ENCODE measurements around the gene PLPPR1. TPM values are rescaled to one million over a fixed set of nuclear protein-coding genes. Genes with fewer than 3 reads are reported as not detected.

The PLPPR1 gene
- total and polyA plus RNA-seq, 5 donors from 2014 or later, result not detected

DNA sequence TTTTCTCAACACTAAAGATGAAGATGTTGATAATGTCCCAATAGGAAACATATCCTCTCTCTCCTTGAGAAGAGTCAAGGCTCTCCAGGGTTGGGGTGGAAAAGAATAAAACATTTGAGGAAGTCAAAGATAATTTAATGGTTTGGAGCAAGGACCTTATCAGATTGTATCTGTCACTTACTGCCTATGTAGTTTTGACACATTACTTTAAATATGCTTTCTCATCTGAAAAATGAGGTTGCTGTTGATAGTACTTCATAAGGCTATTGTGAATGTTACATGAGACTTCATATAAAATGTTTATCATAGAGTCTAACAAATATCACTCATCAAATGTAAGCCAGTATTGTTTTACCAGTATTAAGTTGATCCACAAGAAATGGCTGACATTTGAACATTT lies 307.6 kb downstream of the PLPPR1 start:
- no peaks in the 10 kb centered on the region for H3K4me1 ChIP-seq (ENCODE audit: control insufficient read depth, insufficient read depth, low read length, poor library complexity, severe bottlenecking)
- ATAC-seq (ENCODE audit: low read depth in 2 of 2) (no peak), DNase-seq (no peak)
- H3K36me3 ChIP-seq (ENCODE audit: control insufficient read depth, insufficient read depth, low read length), result no peaks in the 10 kb centered on the region
- Mint-ChIP-seq H3K27me3 (peaks cover 5% of the 10 kb centered on the region), H3K27ac (no peak overlapping the region), H3K4me1 (no peaks in the 10 kb centered on the region), H3K4me3 (no peak overlapping the region), H3K36me3 (no peaks in the 10 kb centered on the region), H3K9me3 (peaks cover 0 to 3% (median 0%) of the 10 kb centered on the region in 7 donors)
- H3K9me3 ChIP-seq (ENCODE audit: control insufficient read depth in 2 of 2, low read length in 2 of 2), result no peaks in the 10 kb centered on the region
- H3K27me3 ChIP-seq (ENCODE audit: control insufficient read depth, insufficient read depth, low read length), result no peaks in the 10 kb centered on the region
- no peak overlapping the region for H3K4me3 ChIP-seq (ENCODE audit: low read depth, low read length)
- H3K27ac ChIP-seq (ENCODE audit: insufficient read depth, low read length, poor library complexity, severe bottlenecking), result no peak overlapping the region

DNA sequence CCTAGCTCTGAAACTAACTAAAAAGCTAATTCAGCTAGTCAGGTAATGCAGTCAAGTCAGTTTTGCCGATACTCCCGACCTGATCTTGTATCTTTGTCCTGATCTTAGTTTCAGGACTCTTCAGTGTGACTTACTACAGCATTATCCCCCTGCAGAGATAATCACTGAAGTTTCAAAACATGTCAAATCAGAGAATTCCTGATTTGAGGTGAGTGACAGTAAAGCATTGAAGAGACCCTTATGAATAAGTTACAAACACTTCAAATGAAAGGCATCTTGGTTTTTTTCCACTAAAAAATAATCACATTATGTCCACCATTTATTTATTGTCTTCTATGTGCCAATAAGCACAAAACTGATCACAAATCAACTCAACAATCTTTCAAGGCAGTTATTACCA lies 308.7 kb downstream of the PLPPR1 start:
- no peak for ATAC-seq (ENCODE audit: low read depth in 2 of 2)
- no peak overlapping the region for H3K27ac ChIP-seq (ENCODE audit: insufficient read depth, low read length, poor library complexity, severe bottlenecking)
- DNase-seq, result no peak

DNA sequence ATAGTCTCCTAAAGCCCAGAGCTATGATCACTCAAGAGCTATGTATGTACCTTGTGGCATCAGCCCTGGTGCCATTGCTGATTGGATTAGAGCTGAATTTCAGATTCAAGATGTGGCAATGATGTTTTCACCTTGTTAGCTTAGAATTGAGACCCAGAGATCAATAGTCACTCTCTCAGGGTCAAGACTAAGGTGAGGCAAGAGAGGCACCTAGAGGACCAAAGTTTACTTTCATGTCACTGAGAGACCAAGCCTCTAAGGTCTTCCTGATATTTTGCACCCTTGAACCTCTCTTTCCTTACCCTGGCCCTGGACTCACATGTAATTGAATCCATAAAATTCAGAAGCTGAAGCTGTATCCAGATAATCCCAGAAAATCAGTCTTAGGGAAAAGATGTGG lies 313.4 kb downstream of the PLPPR1 start:
- Histone ChIP-seq H3K36me3 (ENCODE audit: control insufficient read depth, insufficient read depth, low read length) (no peaks in the 10 kb centered on the region), H3K9me3 (ENCODE audit: control insufficient read depth in 2 of 2, low read length in 2 of 2) (no peaks in the 10 kb centered on the region), H3K27ac (ENCODE audit: insufficient read depth, low read length, poor library complexity, severe bottlenecking) (no peak overlapping the region), H3K4me3 (ENCODE audit: low read depth, low read length) (no peak overlapping the region), H3K4me1 (ENCODE audit: control insufficient read depth, insufficient read depth, low read length, poor library complexity, severe bottlenecking) (no peaks in the 10 kb centered on the region), H3K27me3 (ENCODE audit: control insufficient read depth, insufficient read depth, low read length) (no peaks in the 10 kb centered on the region)
- no peak overlapping the region for H3K4me3 Mint-ChIP-seq
- no peaks in the 10 kb centered on the region for H3K4me1 Mint-ChIP-seq
- peaks cover 0 to 5% (median 0%) of the 10 kb centered on the region in 7 donors for H3K9me3 Mint-ChIP-seq
- H3K27ac Mint-ChIP-seq, result no peak overlapping the region
- DNase-seq (no peak), ATAC-seq (ENCODE audit: low read depth in 2 of 2) (no peak)
- H3K27me3 Mint-ChIP-seq, result peaks cover 28% of the 10 kb centered on the region
- H3K36me3 Mint-ChIP-seq, result no peaks in the 10 kb centered on the region

More for the DNA sequence above, 308.7 kb downstream of the PLPPR1 start:
- H3K36me3 Mint-ChIP-seq, result no peaks in the 10 kb centered on the region
- H3K4me3 Mint-ChIP-seq, result no peak overlapping the region
- no peaks in the 10 kb centered on the region for H3K36me3 ChIP-seq (ENCODE audit: control insufficient read depth, insufficient read depth, low read length)
- no peaks in the 10 kb centered on the region for H3K9me3 ChIP-seq (ENCODE audit: control insufficient read depth in 2 of 2, low read length in 2 of 2)
- no peak overlapping the region for H3K27ac Mint-ChIP-seq
- H3K4me3 ChIP-seq (ENCODE audit: low read depth, low read length), result no peak overlapping the region
- H3K9me3 Mint-ChIP-seq, result peaks cover 0 to 3% (median 0%) of the 10 kb centered on the region in 7 donors
- H3K27me3 ChIP-seq (ENCODE audit: control insufficient read depth, insufficient read depth, low read length), result no peaks in the 10 kb centered on the region
- H3K4me1 Mint-ChIP-seq, result no peaks in the 10 kb centered on the region
- no peaks in the 10 kb centered on the region for H3K4me1 ChIP-seq (ENCODE audit: control insufficient read depth, insufficient read depth, low read length, poor library complexity, severe bottlenecking)
- H3K27me3 Mint-ChIP-seq, result peaks cover 11% of the 10 kb centered on the region

DNA sequence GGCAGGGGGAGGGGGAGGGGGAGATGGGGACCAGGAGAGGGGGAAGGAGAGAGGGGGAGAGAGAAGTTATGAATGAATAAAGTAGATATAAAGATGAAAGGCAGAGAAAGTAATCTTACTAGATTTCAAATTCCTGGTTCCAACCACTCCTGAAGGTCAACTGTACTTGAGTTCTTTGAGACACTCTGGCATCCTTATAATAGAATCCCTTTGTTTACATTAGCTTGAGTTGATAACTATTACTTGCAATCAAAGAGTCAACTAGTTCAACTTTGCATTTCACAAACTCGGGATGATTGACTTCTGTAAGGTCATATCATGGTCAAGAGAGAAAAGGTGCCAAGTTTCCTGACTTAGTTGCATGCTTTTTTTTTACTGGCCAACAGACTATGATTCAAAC lies 314.1 kb downstream of the PLPPR1 start:
- no peaks in the 10 kb centered on the region for H3K4me1 Mint-ChIP-seq
- peaks cover 0 to 5% (median 0%) of the 10 kb centered on the region in 7 donors for H3K9me3 Mint-ChIP-seq
- H3K27ac ChIP-seq (ENCODE audit: insufficient read depth, low read length, poor library complexity, severe bottlenecking), result no peak overlapping the region
- H3K9me3 ChIP-seq (ENCODE audit: control insufficient read depth in 2 of 2, low read length in 2 of 2), result no peaks in the 10 kb centered on the region
- no peak overlapping the region for H3K4me3 ChIP-seq (ENCODE audit: low read depth, low read length)
- H3K4me1 ChIP-seq (ENCODE audit: control insufficient read depth, insufficient read depth, low read length, poor library complexity, severe bottlenecking), result no peaks in the 10 kb centered on the region
- peaks cover 28% of the 10 kb centered on the region for H3K27me3 Mint-ChIP-seq
- DNase-seq (no peak), ATAC-seq (ENCODE audit: low read depth in 2 of 2) (no peak)
- H3K4me3 Mint-ChIP-seq, result no peak overlapping the region
- H3K27ac Mint-ChIP-seq, result no peak overlapping the region
- no peaks in the 10 kb centered on the region for H3K27me3 ChIP-seq (ENCODE audit: control insufficient read depth, insufficient read depth, low read length)
- no peaks in the 10 kb centered on the region for H3K36me3 Mint-ChIP-seq
- H3K36me3 ChIP-seq (ENCODE audit: control insufficient read depth, insufficient read depth, low read length), result no peaks in the 10 kb centered on the region

DNA sequence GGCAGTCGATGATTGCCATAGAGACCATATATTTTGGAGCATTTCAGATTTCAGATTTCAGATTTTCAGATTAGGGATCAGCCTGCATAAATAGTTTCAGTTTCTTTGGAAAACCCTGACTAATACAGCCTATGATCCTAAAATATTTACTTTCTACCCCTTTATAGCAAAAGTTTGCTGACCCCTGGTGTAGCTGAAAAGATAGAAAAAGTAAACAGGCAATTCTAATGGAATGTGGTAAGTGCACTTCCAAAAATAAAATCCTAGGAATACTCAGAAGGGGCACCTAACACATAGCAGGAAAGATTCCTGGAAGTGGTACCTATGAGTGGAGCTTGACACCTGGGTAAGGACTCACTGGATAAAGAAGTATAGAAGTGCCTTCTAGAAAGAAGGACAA lies 321.8 kb downstream of the PLPPR1 start:
- H3K9me3 Mint-ChIP-seq, result peaks cover 0 to 2% (median 0%) of the 10 kb centered on the region in 7 donors
- Histone ChIP-seq H3K36me3 (ENCODE audit: control insufficient read depth, insufficient read depth, low read length) (no peaks in the 10 kb centered on the region), H3K4me3 (ENCODE audit: low read depth, low read length) (no peak overlapping the region), H3K27me3 (ENCODE audit: control insufficient read depth, insufficient read depth, low read length) (no peaks in the 10 kb centered on the region), H3K9me3 (ENCODE audit: control insufficient read depth in 2 of 2, low read length in 2 of 2) (no peaks in the 10 kb centered on the region), H3K27ac (ENCODE audit: insufficient read depth, low read length, poor library complexity, severe bottlenecking) (no peak overlapping the region), H3K4me1 (ENCODE audit: control insufficient read depth, insufficient read depth, low read length, poor library complexity, severe bottlenecking) (no peaks in the 10 kb centered on the region)
- H3K4me1 Mint-ChIP-seq, result no peaks in the 10 kb centered on the region
- H3K27me3 Mint-ChIP-seq, result peaks cover 11% of the 10 kb centered on the region
- no peak overlapping the region for H3K4me3 Mint-ChIP-seq
- ATAC-seq (ENCODE audit: low read depth in 2 of 2) (no peak), DNase-seq (no peak)
- no peak overlapping the region for H3K27ac Mint-ChIP-seq
- no peaks in the 10 kb centered on the region for H3K36me3 Mint-ChIP-seq

DNA sequence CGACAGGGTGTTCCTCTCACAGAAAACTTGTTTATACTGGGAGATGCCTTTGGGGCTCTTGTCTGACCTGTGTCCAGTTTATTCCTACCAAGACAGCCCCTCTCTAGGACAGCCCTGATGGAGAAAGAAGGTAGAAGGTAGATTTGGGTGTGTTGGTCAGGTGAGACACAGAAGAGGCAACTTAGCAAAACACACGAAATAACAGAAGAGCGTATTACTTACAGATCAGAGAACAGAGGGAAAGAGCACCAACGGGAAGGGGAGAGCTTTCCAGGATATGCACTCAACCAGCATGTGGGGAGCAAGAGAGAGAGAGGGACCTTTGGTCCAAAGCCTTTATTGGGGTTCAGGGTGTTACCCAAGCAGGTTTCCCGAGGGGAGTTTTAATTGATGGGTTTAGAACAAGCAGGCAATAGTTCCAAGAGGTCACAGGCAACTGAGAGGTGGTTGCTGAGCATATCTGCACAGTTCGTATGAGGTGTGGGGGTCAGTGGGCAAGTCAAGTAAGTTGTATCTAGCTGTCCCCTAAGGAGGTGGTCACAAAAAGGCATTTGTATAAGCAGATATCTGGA lies 324.5 kb downstream of the PLPPR1 start:
- Histone ChIP-seq H3K36me3 (ENCODE audit: control insufficient read depth, insufficient read depth, low read length) (no peaks in the 10 kb centered on the region), H3K4me3 (ENCODE audit: low read depth, low read length) (no peak overlapping the region), H3K9me3 (ENCODE audit: control insufficient read depth in 2 of 2, low read length in 2 of 2) (no peaks in the 10 kb centered on the region), H3K27me3 (ENCODE audit: control insufficient read depth, insufficient read depth, low read length) (no peaks in the 10 kb centered on the region), H3K4me1 (ENCODE audit: control insufficient read depth, insufficient read depth, low read length, poor library complexity, severe bottlenecking) (no peaks in the 10 kb centered on the region), H3K27ac (ENCODE audit: insufficient read depth, low read length, poor library complexity, severe bottlenecking) (no peak overlapping the region)
- H3K27ac Mint-ChIP-seq, result no peak overlapping the region
- no peaks in the 10 kb centered on the region for H3K36me3 Mint-ChIP-seq
- peaks cover 5% of the 10 kb centered on the region for H3K27me3 Mint-ChIP-seq
- ATAC-seq (ENCODE audit: low read depth in 2 of 2), result no peak
- DNase-seq, result no peak
- no peaks in the 10 kb centered on the region for H3K4me1 Mint-ChIP-seq
- H3K9me3 Mint-ChIP-seq, result peaks cover 0 to 2% (median 0%) of the 10 kb centered on the region in 7 donors
- no peak overlapping the region for H3K4me3 Mint-ChIP-seq

DNA sequence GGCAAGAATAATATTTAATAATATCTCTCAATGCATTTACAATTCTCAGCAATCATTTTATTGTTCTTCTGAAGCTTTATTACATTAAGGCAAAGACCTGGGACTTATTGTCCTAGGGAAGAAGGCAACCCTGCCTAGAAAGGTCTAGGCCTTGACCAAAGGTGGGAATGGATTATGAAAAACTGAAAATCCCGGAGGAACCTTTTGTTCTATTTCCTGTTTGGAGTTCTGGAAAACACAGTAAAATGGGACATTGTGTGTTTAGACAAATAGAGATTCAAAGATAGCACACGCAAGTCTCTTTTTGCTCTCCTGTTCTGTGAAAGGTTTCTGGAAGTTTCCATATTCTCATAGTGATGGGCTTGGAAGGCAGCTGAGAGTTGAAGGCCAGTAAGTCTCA lies 325.2 kb downstream of the PLPPR1 start:
- Histone ChIP-seq H3K36me3 (ENCODE audit: control insufficient read depth, insufficient read depth, low read length) (no peaks in the 10 kb centered on the region), H3K4me3 (ENCODE audit: low read depth, low read length) (no peak overlapping the region), H3K27me3 (ENCODE audit: control insufficient read depth, insufficient read depth, low read length) (no peaks in the 10 kb centered on the region), H3K9me3 (ENCODE audit: control insufficient read depth in 2 of 2, low read length in 2 of 2) (no peaks in the 10 kb centered on the region), H3K27ac (ENCODE audit: insufficient read depth, low read length, poor library complexity, severe bottlenecking) (no peak overlapping the region), H3K4me1 (ENCODE audit: control insufficient read depth, insufficient read depth, low read length, poor library complexity, severe bottlenecking) (no peaks in the 10 kb centered on the region)
- H3K27me3 Mint-ChIP-seq, result peaks cover 5% of the 10 kb centered on the region
- H3K27ac Mint-ChIP-seq, result no peak overlapping the region
- DNase-seq (no peak), ATAC-seq (ENCODE audit: low read depth in 2 of 2) (no peak)
- no peak overlapping the region for H3K4me3 Mint-ChIP-seq
- H3K9me3 Mint-ChIP-seq, result peaks cover 0 to 2% (median 0%) of the 10 kb centered on the region in 7 donors
- H3K36me3 Mint-ChIP-seq, result no peaks in the 10 kb centered on the region
- H3K4me1 Mint-ChIP-seq, result no peaks in the 10 kb centered on the region

DNA sequence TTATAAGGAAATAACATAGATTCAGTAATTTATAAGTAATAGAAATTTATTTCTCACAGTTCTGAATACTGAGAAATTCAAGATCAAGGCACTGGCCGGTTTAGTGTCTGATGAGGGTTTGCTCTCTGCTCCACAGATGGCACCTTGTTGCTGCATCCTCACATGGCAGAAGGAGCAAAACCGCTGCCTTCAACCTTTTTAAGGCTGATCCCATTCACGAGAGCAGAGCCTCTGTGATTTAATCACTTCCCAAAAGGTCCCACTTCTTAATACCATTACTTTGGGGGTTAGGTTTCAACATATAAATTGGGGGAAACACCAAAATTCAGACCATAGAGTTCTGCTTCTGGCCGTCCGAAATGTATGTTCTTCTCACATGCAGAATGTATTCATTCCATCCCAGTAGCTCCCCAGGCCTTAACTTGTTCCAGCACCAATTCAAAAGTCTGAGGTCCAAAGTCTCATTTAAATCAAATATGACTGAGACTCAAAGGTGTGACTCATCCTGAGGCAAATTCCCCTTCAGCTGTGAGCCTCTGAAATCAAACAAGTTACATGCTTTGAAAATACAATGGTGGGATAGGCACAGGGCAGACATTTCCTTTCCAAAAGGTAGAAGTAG lies 325.7 kb downstream of the PLPPR1 start:
- Histone ChIP-seq H3K36me3 (ENCODE audit: control insufficient read depth, insufficient read depth, low read length) (no peaks in the 10 kb centered on the region), H3K4me3 (ENCODE audit: low read depth, low read length) (no peak overlapping the region), H3K9me3 (ENCODE audit: control insufficient read depth in 2 of 2, low read length in 2 of 2) (no peaks in the 10 kb centered on the region), H3K4me1 (ENCODE audit: control insufficient read depth, insufficient read depth, low read length, poor library complexity, severe bottlenecking) (no peaks in the 10 kb centered on the region), H3K27me3 (ENCODE audit: control insufficient read depth, insufficient read depth, low read length) (no peaks in the 10 kb centered on the region), H3K27ac (ENCODE audit: insufficient read depth, low read length, poor library complexity, severe bottlenecking) (no peak overlapping the region)
- H3K9me3 Mint-ChIP-seq, result peaks cover 0 to 2% (median 0%) of the 10 kb centered on the region in 7 donors
- peaks cover 5% of the 10 kb centered on the region for H3K27me3 Mint-ChIP-seq
- H3K4me3 Mint-ChIP-seq, result no peak overlapping the region
- H3K36me3 Mint-ChIP-seq, result no peaks in the 10 kb centered on the region
- no peaks in the 10 kb centered on the region for H3K4me1 Mint-ChIP-seq
- no peak overlapping the region for H3K27ac Mint-ChIP-seq
- ATAC-seq (ENCODE audit: low read depth in 2 of 2), result no peak
- DNase-seq, result no peak
